Activated CD8-positive, alpha-beta memory T cell treated with anti-CD3 and anti-CD28 coated beads for 4 hours (primary cell): ENCODE data around the gene DNAJA1.
"Not testable (repeated sequence)": the region's sequence is repeated elsewhere in the genome, so short reads cannot be mapped to it uniquely, and the experiment has no call there.

ENCODE experiments used
- DNase-seq, 2 donors: peaks; one replicate each; pipeline ENCODE4 v3.0.0-alpha.2; 2020; ENCODE audit warnings: low read depth in 2 of 2

The DNAJA1 gene

DNA sequence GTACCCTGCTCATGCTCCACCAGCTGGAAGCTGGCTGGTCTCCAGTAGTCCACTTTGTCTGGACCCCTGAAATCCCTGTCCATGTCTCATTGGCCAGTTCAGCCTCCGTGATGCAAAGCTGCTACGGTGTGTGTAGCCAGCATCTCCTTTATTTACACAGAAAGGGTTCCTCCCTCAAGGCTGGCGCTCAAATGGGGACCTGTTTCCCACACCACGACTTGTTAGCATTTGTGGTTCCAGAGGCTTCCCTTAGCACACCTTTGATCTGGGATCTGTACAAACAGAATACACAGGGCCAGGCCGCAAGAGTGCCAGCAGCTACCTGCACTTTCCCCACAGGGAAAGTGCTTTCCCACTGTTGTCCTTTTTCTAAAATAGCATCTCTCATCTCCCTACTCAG, 57.1 kb downstream of the DNAJA1 start:
- DNase-seq, result no peak

DNA sequence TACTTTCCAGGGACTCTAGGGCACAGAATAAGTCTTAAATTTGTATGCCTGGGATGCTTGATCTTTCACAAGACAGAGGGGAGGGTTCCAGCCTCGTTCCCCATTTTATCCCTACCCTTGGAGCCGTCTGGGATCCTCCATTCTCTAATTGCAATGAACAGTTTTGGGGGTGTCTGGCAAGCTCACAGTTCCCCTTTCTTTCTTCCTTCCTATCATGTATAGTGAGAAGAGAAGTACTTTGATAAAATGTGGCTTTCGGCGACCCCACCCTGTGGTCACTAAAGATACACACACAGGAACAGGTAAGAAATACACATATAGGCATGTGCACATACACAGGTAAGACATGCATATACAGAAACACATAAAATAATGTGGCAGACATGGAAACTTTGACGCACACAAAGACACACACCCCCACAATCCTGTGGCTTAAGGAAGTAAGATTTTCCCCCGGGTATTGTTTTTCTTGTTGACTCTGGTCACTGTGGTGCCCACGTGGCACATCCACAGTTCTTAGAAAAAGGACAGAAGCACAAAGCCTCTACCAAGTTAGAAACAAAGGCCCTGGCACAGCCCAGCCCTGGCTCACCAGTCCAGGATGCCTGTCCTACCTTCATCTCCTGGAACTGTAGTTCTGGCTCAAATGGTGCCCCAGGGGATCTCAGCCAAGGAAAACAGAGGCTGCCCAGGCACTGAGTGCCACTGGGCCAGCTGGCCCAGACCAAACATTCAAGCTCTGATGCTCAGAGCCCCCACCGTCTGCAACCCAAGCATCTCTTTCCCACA, 57.7 kb downstream of the DNAJA1 start:
- DNase-seq, result no peak

DNA sequence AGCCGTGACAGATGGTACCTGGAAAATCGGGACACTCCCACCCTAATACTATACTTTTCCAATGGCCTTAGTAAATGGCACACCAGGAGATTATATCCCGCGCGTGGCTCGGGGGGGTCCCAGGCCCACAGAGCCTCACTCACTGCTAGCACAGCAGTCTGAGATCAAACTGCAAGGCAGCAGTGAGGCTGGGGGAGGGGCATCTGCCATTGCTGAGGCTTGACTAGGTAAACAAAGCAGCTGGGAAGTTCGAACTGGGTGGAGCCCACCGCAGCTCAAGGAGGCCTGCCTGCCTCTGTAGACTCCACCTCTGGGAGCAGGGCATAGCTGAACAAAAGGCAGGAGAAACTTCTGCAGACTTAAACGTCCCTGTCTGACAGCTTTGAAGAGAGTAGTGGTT, 60.6 kb downstream of the DNAJA1 start:
- not testable (repeated sequence) for DNase-seq
